Stimulated activated CD4-positive, alpha-beta T cell treated with anti-CD3 and anti-CD28 coated beads, Interleukin-15, amount 100 ng/mL, for 1 hour (primary cell): ENCODE measurements around the gene PLXNC1.
"Not testable (repeated sequence)": the region's sequence is repeated elsewhere in the genome, so short reads cannot be mapped to it uniquely, and the experiment has no call there.

ENCODE experiments used
- DNase-seq, 2 donors: peaks; one replicate each; pipeline ENCODE4 v3.0.0-alpha.2; 2020; ENCODE audit warnings: low read depth in 1 of 2, low spot score in 1 of 2

Gene PLXNC1

GRCh38 chr12:94285943-94286582 is 137.7 kb downstream of the PLXNC1 start:
- DNase-seq = no peak

DNA sequence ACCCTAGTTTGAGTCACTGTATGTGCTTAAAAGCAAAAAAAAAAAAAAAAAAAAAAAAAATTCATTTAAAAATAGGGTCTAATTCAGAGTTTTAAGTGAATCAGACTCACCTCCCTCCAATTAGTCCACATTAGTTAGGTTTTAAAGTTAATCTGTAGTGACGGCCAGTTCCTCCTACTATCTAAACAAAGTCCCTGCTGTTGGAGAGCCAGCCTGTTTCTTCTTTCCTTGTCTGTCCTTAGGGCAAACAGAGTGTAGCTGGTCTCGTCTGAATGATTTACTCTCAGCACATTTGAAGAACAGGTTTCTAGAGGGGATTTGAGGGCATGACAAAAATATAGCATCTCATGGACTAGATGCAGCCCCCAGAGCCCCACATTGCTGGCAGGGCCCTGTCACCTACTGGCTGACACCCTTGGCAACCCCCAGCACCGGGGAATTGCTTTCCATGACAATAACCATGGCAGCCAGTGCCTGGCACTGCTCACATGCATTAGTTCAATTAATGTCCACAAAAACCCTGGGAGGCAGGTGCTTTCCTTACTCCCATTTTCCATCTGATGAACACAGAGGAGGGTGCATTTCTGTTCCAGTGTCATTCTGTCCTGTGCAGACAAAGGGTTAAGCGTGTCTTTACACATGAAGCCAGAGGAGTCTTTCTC is 138.3 kb downstream of the PLXNC1 start:
- no peak for DNase-seq

DNA sequence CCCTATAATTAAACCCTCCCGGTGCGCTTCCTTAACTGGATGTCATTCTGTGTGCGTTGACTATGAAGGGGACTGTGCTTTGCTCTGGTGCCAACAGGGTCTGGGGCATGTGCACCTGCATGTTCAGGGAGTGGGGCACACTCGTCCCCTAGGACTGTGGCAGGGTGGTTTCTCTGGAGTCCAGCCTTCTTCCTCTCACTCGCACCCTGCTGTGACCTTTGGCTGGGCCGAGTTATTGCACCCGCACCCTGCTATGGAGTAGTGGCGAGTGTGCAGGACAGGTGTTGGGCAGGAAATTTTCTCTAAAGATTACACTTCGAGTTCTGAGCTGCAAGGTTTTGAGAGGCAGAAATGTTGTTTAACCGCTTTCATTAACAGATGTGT is 138.9 kb downstream of the PLXNC1 start:
- DNase-seq = no peak

DNA sequence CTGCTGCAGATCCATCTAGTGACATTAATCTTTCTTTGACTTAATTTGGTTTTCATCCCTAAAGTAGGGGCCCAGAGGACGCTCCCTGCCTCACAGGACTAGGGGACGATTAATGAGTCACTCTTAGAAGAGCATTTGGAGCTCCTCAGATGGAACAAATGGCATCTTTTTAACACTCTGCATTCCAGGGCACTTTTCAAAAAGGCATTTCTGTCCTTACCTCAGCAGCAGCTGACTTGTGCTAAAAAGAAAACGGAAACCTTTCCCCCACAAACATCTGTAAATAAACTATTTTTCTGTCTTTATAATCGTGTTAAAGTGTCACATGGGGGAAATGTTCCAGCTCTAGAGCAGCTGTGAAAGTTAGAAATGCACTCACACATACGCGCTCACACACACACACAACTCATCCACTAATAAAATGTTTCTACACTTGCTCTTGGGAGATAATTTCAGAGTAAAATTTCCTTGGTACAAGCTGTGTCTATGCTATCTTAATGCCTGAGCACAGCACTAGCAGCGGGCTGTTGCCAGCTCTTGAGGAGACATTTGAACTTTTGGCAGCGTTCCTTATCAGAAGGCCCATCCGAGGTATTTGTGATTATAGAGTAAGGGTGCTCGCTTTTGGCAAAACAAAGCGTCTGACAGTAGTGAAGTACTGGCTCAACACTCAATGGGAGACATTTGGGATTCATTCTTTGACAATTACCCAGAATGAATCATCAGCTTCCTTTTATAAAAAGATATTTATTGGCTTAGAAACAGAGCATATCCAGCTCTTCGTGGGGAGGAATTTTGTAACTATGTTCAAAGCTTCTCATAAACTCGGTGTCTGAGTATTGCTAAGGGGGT is 141.3 kb downstream of the PLXNC1 start:
- no peak for DNase-seq

DNA sequence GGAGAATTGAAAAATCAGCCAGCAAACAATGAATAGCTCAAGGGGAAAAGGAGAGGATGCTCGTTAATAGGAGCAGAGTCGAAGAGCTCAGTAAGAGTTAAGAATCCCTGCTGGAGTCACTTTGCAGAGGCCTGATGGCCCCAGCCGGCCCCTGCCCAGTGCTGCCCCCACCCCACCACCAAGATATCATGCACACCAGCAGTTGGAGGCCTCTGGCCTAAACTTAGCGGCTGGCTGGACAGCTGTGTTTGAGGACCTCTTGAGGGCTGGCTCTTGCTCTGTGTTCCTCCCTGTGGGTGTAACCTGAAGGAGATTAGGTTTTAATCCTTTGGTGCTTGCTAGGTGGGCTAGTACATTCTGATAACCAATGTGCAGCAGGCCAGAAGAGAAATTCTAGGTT is 142.0 kb downstream of the PLXNC1 start:
- DNase-seq = no peak

DNA sequence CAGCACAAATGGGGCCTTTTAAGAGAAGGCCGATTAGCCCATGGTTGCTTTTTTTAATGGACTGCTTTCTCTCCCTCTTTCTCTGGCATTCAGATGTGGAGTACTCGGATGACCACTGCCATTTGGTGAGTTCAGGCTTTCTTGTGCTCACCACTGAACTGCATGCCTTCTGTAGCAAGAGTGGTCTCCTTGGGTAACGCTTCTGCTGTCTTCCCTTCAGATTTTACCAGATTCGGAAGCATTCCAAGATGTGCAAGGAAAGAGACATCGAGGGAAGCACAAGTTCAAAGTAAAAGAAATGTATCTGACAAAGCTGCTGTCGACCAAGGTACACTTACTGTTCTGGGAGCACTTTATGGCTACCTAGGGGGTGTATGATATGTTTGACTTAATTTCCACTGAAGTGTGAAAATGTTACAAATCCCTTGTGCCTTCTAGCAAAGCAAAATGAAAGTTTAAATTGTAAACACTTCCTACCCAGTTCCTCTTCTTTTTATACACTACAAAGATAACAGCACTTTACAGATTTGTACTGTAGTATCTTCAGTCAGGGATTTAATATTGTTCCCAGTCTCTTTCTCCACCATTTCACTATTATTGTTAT is 148.8 kb downstream of the PLXNC1 start:
- DNase-seq = no peak

DNA sequence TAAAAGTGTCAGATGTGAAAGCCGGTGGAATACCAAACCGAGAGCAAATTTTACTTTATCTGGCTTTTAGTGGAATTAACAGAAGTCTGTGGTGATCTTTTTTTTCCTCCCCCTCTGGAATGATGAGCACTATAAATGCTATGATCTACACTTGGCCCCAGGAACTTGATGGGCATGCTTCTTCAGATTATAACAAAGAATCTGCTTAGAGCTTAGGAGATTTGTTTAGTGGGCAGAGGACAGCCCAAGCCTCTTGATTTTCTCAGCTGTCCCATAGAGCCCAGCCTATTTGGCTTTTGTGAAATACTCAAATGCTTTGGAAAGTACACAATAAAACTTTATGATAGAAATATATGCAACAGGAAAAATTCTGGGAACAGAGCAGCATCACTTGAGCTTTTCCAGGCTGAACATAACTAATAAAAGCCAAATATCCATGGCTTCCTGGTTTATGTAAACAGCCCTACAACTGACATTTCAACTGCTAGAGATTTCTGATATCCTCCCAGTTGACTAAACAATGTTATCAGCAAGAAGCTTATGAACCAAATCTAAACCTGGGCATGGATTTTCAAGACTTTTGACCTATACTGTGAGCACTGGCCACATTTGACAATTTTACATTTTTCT is 149.6 kb downstream of the PLXNC1 start:
- DNase-seq = no peak

- no peak for DNase-seq
Measured at GRCh38 chr12:94299846-94300245, 151.5 kb downstream of the PLXNC1 start.

- no peak for DNase-seq
Measured at GRCh38 chr12:94304012-94304411, 155.6 kb downstream of the PLXNC1 start.

DNA sequence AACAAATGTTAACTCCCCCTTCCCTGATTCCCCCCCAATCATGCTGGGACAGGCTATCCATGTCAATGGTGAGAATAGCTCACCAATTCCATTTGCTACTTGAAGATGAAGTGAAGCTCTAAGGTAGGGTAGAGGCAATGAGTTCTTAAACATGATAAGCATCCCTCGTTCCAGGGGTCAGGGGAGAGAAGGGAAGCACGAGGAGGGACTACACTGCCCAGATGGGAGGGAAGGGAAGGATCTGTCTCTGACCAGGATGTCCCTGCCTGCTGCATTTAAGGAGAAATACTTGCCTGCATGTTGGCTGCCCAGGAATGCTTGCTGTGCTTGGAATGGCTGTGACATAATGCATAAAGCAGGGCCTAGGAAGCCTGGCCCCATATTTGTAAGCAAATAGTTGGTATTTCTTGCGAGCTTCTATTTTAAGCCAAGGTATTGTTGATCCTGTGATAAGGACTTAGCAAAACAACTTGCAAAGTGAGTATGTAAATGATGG is 156.2 kb downstream of the PLXNC1 start:
- no peak for DNase-seq

DNA sequence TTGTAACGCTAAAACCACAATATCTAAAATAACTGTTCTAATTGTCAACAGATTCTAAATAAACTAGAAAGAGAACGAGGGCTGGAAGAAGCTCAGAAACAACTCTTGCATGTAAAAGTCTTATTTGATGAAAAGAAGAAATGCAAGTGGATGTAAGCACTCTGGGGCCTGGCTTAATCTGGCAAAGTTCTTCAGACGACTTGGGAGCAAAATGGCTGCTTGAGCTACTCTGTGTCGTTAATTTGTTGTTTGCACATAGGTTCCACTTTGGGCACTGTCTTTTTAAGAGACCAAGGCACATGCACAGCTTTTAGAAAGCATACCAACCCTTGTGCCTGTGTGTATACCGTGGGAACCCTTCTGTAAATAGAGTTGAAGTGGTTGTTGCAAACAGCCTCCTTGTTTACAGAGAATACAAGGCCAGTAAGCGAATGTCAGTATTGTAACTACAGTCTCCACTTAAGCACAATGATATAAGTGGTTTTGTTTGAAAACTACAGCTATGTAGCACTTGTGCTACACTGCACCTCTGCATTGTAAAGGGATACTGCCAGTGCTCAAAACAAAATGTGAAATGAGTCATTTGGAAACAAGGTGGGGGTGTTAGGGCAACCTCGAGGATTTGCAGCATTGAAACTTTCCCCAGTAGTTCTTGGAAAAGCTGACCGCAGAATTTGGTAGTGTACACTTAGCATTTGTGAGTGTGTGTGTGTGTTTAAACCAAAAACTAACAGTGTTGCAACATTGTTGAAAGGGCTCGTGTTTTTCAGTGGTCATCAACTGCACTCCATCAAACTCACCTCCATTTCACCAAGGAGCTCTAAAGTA is 157.0 kb downstream of the PLXNC1 start:
- DNase-seq = no peak

DNA sequence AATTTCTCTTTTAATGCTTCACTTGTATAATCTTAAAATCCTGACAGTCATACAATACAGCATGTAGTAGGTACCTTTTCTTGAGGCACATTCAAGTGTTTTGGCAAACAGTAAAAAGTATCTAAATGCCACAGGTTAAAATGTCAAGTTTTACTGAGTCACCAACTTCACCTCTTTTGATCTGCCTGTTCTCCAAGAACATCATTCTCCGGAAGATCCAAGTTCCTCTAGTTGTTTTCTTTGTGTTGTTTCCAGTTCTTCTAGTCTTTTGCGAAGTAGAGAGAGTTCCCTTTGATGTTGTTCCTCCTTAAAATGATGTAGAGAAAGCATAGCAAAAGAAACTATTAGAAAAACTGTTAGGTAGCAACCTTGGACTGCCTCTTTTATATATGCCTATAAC is 160.2 kb downstream of the PLXNC1 start:
- no peak for DNase-seq

- DNase-seq = no peak
Measured at GRCh38 chr12:94309373-94309772, 161.0 kb downstream of the PLXNC1 start.

DNA sequence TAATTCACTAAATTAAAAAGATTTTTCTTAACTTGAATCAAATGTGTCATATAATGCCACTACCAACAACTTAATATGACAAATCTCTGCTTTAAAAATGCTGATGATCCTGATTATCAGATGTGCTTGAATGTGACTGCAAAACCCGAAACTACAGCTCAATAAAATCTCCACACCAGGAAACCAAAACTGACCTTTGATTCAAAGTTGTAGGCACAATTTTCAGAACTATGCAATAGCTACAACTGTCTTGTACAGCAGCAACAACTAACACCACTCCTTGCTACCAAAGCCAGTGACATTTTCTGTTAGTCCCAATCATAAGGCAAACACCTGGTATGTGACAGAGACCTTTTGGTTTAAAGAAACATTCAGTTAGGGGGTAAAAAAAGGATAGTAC is 164.0 kb downstream of the PLXNC1 start:
- DNase-seq = no peak

GRCh38 chr12:94316600-94316999 is 168.2 kb downstream of the PLXNC1 start:
- not testable (repeated sequence) for DNase-seq

DNA sequence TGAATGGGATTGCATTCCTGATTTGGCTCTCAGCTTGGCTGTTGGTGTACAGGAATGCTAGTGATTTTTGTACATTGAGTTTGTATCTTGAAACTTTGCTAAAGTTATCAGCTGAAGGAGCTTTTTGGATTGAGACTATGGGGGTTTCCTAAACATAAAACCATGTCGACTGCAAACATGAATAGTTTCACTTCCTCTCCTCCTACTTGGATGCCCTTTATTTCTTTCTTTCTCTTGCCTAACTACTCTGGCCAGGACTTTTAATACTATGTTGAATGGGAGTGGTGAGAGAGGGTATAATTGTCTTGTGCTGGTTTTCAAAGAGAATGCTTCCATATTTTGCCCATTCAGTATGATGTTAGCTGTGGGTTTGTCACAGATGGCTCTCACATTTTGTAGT is 169.8 kb downstream of the PLXNC1 start:
- DNase-seq = no peak

DNA sequence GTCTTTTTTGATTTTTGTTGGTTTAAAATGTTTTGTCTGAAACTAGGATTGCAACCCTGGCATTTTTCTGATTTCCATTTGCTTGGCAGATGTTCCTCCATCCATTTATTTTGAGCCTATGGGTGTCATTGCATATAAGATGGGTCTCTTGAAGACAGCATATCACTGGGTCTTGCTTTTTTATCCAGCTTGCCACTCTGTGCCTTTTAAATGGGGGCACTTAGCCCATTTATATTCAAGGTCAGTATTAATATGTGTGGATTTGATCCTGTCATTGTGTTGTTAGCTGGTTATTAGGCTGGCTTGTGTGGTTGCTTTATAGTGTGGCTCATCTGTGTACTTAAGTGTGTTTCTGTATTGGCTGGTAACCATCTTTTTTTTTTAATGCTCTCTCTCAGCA is 171.7 kb downstream of the PLXNC1 start:
- DNase-seq = no peak

- no peak for DNase-seq
Measured at GRCh38 chr12:94322346-94322745, 174.0 kb downstream of the PLXNC1 start.

GRCh38 chr12:94326234-94326633 is 177.9 kb downstream of the PLXNC1 start:
- no peak for DNase-seq

GRCh38 chr12:94326727-94327126 is 178.3 kb downstream of the PLXNC1 start:
- no peak for DNase-seq
